Measurements from ENCODE around the gene ZNF544. TPM values are rescaled to one million over a fixed set of nuclear protein-coding genes. Genes with fewer than 3 reads are reported as not detected.
A peak's percentile ranks its signal among the peaks of the same experiment; 100 is the strongest.

Gene ZNF544
- total and polyA plus RNA-seq, 12 donors, result 10.8 to 170 (median 30.4) TPM

GRCh38 chr19:58213075-58213369 is 15.7 kb upstream of the ZNF544 start:
- Histone ChIP-seq H3K27ac (no peak overlapping the region), H3K9me3 (replicated peaks in 1 of 3) (peaks cover 0 to 100% (median 8%) of the 10 kb centered on the region in 3 donors), H3K36me3 (replicated peaks in 1 of 2) (peaks cover 0 to 42% of the 10 kb centered on the region in 2 donors), H3K4me3 (no peak overlapping the region), H3K27me3 (no peaks in the 10 kb centered on the region), H3K4me1 (replicated peaks in 1 of 2) (no peaks in the 10 kb centered on the region)
- intact Hi-C loops (cut with DNase I), result no loop called here
- 92 to 100% (median 98%) methylated on average over 1 of the region's 1 CpG for WGBS, 4 donors
- no peak for DNase-seq
- TF ChIP-seq CTCF (IDR thresholded peaks at IDR 0.05) (no peak), POLR2A (IDR thresholded peaks at IDR 0.05) (no peak)

- no peak for DNase-seq
- TF ChIP-seq CTCF (IDR thresholded peaks at IDR 0.05) (no peak), POLR2A (IDR thresholded peaks at IDR 0.05) (no peak)
- 36 to 64% (median 48%) methylated on average over 32 to 34 of the region's 34 CpGs for WGBS, 4 donors
- Histone ChIP-seq H3K4me3 (no peak overlapping the region), H3K27me3 (no peaks in the 10 kb centered on the region), H3K27ac (no peak overlapping the region), H3K9me3 (replicated peaks in 1 of 3) (peaks cover 0 to 62% (median 8%) of the 10 kb centered on the region in 3 donors), H3K36me3 (replicated peaks in 1 of 2) (peaks cover 0 to 8% of the 10 kb centered on the region in 2 donors), H3K4me1 (replicated peaks in 1 of 2) (no peaks in the 10 kb centered on the region)
- intact Hi-C loops (cut with DNase I), result no loop called here
Measured at GRCh38 chr19:58217069-58217481, 11.6 kb upstream of the ZNF544 start.

GRCh38 chr19:58217607-58218391 is 10.9 kb upstream of the ZNF544 start:
- DNase-seq, result no peak
- peaks cover 0 to 55% (median 7%) of the 10 kb centered on the region in 3 donors for H3K9me3 ChIP-seq (replicated peaks in 1 of 3)
- H3K4me3 ChIP-seq, result no peak overlapping the region
- H3K36me3 ChIP-seq (replicated peaks in 1 of 2), result peaks cover 0 to under 1% of the 10 kb centered on the region in 2 donors
- TF ChIP-seq POLR2A (IDR thresholded peaks at IDR 0.05) (no peak), CTCF (IDR thresholded peaks at IDR 0.05) (no peak)
- no peaks in the 10 kb centered on the region for H3K4me1 ChIP-seq (replicated peaks in 1 of 2)
- no peak overlapping the region for H3K27ac ChIP-seq
- WGBS, 4 donors, result 89 to 95% (median 94%) methylated on average over 17 to 25 of the region's 25 CpGs
- no peaks in the 10 kb centered on the region for H3K27me3 ChIP-seq
- intact Hi-C loops (cut with DNase I), result no loop called here

- Histone ChIP-seq H3K9me3 (replicated peaks in 1 of 3) (peaks cover 0 to 47% (median 4%) of the 10 kb centered on the region in 3 donors), H3K4me3 (no peak overlapping the region), H3K27me3 (no peaks in the 10 kb centered on the region), H3K27ac (no peak overlapping the region), H3K36me3 (replicated peaks in 1 of 2) (no peaks in the 10 kb centered on the region), H3K4me1 (replicated peaks in 1 of 2) (no peaks in the 10 kb centered on the region)
- WGBS, 4 donors, result 45 to 54% (median 49%) methylated on average over 4 to 9 of the region's 9 CpGs
- DNase-seq, result no peak
- TF ChIP-seq CTCF (IDR thresholded peaks at IDR 0.05), result peak in 1 of 6 experiments; percentile 15
- no peak for TF ChIP-seq POLR2A (IDR thresholded peaks at IDR 0.05)
- intact Hi-C loops (cut with DNase I), result no loop called here
Measured at GRCh38 chr19:58218899-58219298, 9.8 kb upstream of the ZNF544 start.
